Suppressor macrophage (primary cell): ENCODE data around the gene SLC41A1.

ENCODE experiments used
- DNase-seq, 4 experiments: peaks; one replicate each; pipeline ENCODE4 v3.0.0-alpha.2; 2020 to 2022

The SLC41A1 gene

DNA sequence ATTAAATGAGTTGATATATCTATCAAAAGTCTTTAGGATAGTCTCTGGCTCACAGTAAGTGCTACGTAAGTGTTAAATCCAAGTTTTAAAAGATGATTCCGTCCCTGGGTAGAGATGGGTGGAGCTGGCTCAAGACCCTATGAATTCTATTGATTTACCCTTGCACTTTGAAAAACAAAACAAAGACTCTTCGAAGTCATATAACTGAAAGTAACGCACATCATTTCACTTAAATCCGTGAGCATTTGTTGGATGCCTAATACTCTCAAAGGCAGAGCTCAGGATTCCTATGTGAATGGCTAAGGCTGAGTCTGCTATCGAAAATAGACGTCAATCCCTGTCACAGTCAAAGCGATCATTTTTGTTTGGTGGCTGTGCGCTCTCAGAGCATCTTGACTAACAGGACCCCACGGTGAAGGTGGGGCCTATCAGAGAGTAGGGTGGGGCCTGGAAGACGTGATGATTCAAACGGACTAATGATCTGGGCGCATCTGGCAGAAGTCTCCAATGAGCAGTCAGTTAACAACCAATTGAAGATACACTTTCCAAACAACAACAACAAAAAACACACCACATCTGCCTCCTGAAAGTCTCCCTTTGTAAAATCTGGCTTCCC is 61.9 kb downstream of the SLC41A1 start:
- DNase-seq = peak in 2 of 4 experiments; percentile 14 to 71

DNA sequence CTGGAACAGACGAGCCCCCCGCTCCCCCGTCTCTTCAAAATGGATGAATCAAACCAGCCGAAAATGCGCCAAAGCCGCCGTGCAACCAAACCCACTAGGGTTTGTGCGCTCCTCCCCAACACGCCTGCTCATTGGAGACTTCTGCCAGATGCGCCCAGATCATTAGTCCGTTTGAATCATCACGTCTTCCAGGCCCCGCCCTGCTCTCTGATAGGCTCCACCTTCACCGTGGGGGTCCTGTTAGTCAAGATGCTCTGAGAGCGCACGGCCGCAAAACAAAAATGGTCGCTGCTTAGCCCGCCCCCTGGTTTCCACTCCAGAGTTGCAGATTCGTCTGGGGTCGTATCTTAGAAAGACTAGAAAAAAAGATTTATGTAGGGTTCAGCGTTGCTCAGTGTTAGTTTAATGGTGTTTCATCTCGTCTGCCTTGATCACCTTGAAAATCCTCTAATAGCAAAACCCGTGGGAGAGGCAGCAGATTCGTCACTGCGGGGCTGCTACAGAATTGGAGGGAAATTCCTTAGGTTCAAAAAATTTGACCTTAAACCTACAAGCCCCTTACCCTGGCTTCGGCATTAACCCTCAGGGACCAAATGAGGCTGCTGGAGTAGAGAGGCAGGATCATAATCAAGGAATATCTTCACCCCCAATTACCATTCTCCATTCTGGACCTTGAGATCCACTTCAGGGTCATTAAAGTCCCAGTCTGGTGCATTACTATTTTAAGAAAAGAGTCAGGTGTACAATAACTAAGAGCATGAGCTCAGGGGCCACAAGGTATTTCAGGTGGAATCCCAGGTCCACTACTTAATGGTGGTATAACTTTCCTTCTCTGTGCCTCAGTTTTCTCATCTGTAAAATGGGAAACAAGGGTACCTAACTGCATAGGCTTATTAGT is 62.6 kb downstream of the SLC41A1 start, which contains the start of gene NUCKS1:
TSS of gene NUCKS1 (minus strand) at position 45 of the 898 bp plus-strand sequence. CDS start 209 bp downstream, outside the sequence.
- DNase-seq = peak; percentile 98 to 100 (median 98)

DNA sequence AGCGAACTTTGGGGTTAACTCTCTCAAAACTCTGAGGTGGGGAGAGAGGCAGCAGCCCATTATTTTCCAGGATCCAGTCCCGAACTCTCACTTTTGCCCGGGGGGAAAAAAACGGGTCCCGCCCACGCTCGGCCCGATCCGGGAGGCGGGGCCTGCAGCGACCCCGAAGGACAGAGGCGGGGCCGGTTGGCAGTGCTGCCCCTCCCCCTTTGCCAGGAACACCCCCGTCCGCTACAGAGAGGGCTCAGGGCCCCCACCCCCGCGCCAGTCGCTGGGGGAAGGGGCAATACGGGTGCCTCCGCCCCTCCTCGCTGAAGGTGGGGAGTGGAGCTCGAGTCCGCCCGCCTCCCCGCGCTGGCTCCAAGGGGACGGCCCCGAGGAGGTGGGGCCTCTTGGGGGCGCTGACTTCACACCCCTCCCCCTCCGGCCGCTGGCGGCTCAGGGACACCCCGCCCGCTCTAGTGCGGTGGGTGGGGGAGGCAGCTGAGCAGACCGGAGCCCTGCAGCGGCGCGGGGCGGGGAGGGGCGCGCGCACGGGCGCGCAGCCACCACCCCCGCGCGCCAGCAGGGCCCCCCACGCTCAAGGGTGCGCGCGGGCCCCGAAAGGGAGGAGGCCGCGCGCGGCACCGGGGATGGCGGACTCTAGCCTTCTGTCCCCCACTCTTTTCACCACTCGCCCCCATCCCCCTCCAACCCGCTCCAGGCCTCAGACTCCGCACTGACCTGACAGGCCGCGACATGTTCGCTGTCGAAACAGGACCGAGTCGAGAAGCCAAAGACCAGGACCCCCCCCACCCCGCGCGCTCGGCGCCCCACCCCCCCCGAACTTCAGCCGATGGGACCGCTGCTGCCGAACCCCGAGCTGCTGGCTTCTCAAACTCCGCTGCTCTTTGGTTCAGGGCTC is 63.5 kb downstream of the SLC41A1 start:
- peak; percentile 96 to 98 (median 98) for DNase-seq

DNA sequence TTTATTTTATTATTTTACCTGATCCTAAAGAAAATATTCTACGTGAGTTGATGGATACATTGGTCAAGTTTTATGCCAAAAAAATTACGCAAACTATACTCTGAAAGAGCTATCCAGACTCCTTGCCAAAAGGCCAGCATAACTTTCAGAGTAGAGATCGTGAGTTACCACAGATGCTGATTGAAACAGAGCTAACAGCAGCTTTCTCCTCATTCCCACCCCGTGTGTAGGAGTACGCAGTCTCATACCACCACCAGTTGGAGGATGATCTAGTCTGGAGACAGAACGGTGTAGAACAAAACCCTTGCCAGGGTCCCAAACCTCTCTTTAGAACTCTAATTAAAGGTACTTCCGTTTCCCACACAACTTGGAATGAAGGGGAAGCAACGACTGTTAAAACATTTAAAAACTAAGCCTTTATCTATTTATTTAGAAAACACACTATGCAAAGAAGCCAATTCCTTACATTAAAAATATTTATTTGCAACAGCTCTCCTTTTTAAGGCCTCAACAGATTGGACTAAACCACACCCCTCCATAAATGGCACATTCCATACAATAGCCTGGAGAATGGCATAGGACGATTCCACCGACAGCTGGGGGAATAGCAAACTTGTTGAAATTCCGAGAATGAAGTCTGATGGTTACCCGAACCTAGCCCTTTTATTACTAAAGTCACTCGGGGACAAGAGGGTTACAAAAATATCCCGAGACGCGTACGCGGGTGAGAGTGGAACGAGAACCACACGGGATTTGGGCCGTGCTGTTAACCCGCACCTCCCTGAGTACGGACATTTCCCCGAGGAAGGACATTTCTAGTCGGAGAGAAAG is 64.4 kb downstream of the SLC41A1 start:
- DNase-seq = peak; percentile 41 to 84 (median 64)

DNA sequence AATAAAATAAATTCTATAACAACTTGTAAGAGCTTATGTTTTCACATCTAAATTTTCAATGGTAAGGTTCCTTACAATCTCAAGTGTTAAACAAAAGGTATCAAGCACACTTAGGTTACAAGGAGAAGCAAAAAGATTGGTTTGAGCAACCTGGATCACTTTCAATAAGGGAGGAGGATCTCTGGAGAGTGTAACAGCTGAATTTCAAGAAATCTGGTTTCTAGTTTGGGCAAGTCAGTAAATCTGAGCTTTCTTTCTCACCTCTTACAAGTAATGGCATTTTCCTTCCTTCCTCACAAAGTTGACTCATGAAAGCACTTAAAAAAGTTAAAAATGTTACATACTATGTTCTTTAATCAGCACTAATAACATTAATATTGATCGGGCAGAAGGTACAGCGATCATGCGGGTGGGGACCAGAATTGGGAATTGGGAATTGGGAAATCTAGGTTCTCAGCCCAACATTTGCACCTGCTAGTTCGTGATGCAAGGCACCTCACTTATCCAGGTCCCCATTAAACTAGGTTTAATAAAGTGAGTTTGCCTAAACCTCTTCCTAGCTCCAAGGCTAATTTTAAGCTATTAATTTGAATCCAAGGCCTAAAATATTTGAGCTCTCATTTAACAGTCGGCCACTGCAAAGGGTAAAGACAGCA is 66.1 kb downstream of the SLC41A1 start:
- no peak for DNase-seq

DNA sequence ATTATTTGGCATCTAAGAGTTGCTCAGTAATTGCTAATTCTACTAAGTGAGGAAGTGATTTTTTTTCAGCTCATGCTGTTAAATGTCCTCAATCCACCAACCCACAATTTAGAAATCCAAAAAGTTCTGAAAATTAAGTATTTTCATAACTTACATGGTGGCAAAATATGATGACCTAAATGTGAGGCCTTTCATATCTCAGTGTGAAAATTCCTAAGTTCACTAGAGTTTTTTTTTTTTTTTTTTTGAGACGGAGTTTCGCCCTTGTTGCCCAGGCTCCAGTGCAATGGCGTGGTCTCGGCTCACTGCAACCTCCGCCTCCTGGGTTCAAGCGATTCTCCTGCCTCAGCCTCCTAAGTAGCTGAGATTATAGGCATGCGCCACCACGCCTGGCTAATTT is 68.6 kb downstream of the SLC41A1 start:
- no peak for DNase-seq

DNA sequence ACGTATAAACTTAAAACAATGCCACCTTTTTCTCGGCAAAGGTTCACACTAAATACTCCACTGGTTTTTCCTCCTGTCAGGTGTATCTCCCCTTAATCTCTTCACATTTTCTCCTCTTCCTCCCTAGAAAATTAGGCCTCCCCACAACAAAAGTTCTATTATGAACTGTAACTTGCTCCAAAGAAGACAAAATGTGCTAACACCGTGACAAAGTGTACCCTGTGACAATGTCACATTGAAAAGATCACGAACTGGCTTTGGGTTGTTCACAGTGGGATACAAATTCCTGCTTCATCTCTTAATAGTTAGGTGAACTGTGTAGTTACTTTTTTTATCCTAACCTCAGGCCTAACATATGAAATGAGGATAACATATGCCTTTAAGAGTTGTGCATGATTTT is 69.0 kb downstream of the SLC41A1 start:
- DNase-seq = no peak

DNA sequence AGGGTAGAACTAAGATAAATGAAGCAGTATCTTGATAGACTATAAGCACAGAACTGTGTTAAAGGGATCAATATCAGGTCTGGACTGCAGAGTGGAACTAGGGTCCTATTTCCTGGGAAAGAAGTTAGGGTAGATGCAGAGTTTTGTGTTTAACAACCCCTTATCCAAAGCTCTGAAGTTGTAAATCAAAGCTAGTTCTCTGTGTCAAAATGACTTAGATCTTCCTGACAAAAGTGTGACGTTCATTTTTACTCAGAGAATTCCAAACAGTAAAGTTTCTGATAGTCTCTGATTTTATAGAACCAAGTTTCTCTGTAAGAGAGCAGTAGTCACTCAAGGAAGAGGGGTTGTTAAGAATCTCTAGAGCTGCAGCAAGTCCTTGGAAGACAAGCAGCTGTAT is 71.3 kb downstream of the SLC41A1 start:
- no peak for DNase-seq

DNA sequence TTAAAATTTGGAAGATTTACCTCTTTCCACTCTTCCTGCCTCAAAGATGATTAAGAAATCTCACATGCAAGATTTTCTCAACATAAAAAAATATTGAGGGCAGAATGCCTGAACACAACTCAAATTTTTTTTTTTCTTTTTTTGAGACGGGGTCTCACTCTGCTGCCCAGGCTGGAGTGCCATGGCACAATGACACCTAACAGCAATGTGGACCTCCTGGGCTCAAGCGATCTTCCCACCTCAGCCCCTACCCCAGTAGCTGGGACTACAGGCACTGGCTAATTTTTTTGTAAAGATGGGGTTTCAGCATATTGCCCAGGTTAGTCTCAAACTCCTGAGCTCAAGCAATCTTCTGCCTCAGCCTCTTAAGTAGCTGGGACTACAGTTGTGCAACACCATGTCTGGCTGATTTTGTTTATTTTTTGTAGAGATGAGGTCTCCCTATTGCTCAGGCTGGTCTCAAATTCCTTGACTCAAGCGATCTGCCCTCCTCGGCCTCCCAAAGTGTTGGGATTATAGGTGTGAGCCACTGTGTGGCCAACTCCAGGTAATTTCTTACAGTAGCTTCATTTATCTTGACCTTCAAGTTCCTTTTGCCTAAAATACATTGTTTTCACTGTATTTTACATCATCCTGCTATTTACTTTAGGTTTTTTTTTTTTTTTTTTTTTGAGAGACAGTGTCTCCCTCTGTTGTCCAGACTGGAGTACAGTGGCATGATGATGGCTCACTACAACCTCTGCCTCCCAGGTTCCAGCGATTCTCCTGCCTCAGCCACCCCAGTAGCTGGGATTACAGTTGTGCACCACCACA is 73.4 kb downstream of the SLC41A1 start:
- DNase-seq = no peak
